Effector CD8-positive, alpha-beta T cell (primary cell): Measurements from ENCODE around the gene MCM9.
A peak's percentile ranks its signal among the peaks of the same experiment; 100 is the strongest.

Source experiments
- DNase-seq: peaks from one replicate; lab custom pipeline; 2025; lab: John Stamatoyannopoulos, UW

Gene MCM9

GRCh38 chr6:118800394-118801071, 134.4 kb downstream of the MCM9 start:
- peak; percentile 65 for DNase-seq

- no peak for DNase-seq
These were observed 135.1 kb downstream of the MCM9 start for GRCh38 chr6:118799826-118800225.

DNA sequence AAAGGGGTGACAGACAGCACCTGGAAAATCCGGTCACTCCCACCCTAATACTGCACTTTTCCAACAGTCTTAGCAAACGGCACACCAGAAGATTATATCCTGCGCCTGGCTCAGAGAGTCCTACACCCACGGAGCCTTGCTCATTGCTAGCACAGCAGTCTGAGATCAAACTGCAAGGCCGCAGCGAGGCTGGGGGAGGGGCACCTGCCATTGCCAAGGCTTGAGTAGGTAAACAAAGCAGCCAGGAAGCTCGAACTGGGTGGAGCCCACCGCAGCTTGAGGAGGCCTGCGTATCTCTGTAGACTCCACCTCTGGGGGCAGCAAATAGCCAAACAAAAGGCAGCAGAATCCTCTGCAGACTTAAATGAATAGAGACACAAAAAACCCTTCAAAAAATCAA, 138.4 kb downstream of the MCM9 start:
- peak; percentile 28 for DNase-seq

- no peak for DNase-seq
These were observed 143.5 kb downstream of the MCM9 start for GRCh38 chr6:118791499-118791898.

DNA sequence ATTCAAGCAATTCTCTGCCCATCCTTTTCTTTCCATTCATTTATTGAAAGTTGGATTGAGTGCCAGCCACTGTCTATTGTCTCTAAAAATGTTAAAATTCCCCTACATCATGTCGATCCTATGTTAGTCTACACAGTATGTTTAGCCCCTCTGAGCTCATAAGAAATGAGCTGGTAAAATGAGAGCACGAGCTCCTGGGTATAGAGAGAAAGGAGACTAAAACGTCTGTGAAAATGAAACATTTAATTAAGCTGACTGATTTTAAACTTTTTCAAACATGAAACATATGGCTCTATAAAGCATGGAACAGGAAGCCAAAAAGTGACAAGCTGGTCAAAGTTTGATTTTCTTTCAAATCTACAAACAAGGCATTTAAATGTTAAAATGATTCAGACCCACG, 145.0 kb downstream of the MCM9 start:
- DNase-seq = no peak

- no peak for DNase-seq
These were observed 145.5 kb downstream of the MCM9 start for GRCh38 chr6:118789419-118789818.

GRCh38 chr6:118788702-118789101, 146.3 kb downstream of the MCM9 start:
- DNase-seq = no peak

DNA sequence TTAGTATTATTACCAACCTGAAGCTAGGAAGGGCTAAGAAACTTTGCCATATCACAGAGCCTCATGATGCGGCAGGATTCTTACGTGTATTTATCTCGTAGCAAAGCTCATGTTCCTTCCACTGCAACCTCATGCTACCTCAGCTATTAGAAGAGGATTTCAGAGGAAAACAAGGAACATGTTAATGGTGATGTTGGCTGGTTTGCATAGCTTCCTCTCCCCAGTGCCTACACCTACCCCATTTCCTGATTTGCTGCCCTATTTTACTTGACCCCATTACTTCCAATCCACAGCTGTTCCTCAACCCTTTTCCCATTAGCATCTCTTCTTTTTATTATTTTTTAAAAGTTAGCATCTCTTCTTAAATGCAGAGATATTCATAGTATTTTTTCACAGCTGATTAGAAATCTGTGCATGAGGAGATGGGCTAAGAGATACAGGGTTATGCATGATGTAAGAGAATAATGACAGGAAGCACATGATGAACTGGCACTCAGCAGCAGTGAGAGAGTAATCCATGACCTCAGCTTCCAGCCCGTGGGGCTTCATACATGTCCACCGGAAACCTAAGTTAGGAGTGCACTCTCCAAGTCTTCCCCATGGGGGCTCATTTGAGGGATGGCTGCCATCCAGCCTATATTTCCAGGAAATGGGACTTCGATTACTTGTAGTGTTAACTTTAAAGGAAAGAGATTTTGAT, 147.1 kb downstream of the MCM9 start:
- DNase-seq = no peak

- no peak for DNase-seq
These were observed 148.1 kb downstream of the MCM9 start for GRCh38 chr6:118786596-118787453.

DNA sequence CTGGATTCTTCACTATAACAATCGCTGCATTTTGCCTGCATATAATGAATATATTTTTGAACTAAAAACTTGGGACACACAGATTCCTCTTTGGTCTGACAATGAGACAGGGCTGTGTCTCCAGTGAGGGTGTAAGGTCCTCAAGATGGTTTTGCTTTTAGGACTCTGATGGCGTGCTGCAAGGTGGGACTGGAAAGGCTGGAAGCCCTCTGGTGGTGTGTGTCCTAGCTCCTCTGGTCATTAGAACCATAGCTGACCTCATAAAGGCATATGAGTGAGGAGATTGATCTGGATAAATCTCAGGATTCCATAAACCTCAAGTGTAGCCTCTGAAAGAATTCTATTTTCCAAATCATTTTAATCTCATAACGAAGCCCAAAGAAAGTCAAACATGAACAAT, 149.4 kb downstream of the MCM9 start:
- DNase-seq = no peak

DNA sequence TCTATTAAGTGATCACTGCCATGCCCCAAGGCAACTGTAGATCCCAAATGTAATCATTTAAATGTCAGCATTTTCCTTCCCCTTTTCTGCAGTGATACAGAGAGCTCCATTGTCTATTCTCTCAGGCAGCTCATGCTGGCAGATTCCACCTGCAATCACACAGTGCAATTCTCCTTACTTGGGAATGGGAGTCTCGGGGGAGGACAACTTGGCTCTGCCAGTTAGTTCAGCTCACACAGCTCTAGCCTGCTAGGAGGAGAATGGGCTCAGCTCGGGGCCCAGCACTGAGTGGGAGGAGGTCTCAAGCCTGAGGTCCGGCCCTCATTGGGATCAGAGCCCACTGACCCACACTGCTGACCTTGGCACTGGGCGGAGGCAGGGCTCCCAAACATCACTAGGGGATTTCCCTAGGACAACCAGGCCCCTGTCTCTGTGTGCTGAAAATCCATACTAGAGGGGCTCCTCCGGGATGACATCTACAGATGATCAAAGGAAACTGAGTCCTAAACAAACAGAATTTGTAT, 150.3 kb downstream of the MCM9 start:
- DNase-seq = no peak

- DNase-seq = no peak
These were observed 150.9 kb downstream of the MCM9 start for GRCh38 chr6:118783931-118784550.

- no peak for DNase-seq
These were observed 152.3 kb downstream of the MCM9 start for GRCh38 chr6:118782651-118783050.

DNA sequence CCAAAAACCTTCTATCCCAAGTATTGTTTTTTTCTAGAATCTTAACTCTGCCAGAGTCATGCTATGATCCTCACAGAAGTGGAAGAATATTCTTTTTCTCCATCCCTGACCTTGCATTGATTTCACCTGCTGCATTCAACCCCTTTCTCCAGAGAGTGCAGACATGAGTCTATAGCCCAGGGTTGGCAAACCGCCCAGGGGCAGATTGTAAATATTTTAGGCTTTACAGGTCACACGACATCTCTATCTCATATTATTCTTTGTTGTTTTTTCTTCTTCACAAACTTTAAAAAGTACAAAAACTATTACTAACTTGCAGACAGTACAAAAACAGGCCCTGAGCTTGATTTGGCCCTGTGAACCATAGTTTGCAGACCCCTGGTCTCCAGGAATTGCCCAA, 153.1 kb downstream of the MCM9 start:
- DNase-seq = no peak

GRCh38 chr6:118780668-118781067, 154.3 kb downstream of the MCM9 start:
- DNase-seq = no peak

DNA sequence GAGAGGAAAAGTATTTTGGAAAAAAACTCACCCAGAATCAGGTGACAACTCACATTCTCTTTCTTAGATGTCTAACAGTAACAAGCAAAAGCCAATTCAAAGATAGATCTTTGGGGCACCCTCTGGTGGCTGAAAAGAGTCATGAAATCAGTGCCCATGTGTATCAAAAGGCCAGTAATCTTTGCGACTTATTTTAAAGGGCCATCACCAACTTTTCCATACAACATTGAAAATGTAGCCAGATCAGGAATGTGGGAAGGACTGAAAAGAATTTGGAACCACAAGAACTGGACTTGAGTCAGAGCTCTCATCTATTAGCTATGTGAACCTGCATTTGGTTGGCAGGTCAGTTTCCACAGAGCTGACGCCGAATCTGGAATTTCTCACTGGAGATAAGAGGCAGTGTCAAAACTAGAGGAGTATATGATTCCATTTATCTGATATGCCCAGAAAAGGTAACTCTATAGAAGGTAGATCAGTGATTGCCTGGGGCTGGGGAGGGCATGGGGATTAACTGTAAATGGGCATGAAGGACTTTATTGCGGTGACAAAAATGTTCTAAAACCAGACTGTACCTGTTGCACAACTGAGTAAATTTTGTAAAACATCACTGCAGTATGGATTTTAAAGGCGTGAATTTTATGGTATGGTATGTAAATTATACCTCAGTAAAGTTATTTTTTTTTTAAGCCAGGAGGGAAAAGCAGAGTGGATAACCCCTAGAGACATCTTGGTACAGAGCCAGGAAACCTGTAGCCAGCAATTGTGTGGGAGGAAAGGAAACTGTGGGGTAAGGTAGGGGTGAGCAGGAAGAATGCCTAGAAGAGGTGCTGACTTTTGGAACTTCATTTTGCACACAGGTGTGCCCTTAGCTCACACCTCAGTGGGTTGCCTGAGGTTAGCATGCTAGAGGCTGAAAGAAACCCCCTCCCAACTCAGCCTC, 158.1 kb downstream of the MCM9 start:
- peak; percentile 40 for DNase-seq

DNA sequence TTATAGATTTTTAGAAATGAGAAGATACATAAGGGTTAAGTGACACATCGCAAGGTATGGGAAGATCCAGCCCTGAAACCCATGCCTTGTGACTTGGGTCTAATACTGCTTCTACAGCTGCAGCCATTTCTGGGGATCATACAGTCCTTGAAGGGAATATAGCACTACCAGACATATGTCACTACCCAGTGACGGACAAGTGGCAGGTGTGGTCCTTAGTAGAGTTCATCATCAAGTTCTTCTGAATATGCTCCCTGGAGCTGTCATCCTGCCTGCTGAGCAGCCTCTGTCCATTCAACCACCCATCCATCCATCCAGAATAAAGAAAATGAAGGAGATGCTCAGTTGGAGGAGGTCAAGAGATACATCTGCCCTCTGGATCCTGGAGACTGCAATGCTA, 159.6 kb downstream of the MCM9 start:
- no peak for DNase-seq

- no peak for DNase-seq
These were observed 160.4 kb downstream of the MCM9 start for GRCh38 chr6:118774581-118774980.

DNA sequence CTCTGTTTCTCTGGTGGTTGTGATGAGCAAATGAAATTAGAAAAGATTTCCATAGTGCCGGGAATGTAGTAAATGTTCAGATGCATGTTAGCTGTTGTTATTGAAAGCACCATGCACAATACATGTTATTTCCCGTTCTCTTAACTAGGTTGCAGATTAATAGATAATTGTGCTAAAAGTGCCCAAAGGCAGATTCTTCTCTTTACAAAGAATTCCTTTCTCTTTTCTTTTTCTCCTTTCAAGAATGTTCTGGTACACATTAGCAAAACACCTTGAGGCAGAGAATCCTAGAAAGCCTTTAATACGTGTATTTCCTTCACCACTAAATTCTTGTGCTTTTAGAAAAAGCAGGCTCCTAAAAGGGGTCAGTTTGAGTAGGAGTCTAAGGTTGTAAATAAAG, 162.1 kb downstream of the MCM9 start:
- no peak for DNase-seq

- no peak for DNase-seq
These were observed 163.7 kb downstream of the MCM9 start for GRCh38 chr6:118771253-118771652.

DNA sequence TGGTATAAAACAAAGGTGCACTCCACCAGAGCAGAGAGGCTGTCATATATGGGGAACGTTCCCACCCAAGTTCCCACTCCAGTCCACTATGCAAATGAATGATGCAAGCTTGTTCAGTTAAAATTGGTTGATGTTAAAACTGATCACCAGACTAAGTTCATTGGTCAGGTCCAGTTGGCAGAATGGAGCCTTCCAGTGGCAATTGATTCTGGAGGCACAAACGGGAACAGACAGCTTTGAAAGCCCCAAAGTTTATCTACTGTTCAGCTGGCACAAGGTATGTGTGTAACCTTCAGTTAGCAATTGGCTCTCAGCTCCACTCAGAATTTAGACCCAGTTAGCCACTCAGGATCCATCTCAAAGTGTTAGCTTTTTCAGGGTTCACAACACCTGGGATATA, 164.1 kb downstream of the MCM9 start:
- no peak for DNase-seq
